NOMO-1 treated with dmso at 0.1 percent for 144 hours (cell line): ENCODE data around the gene XRRA1.
"Not testable (repeated sequence)": the region's sequence is repeated elsewhere in the genome, so short reads cannot be mapped to it uniquely, and the experiment has no call there.

Experiments
- DNase-seq: peaks from one replicate; lab custom pipeline; 2025; ENCODE audit not compliant: unreplicated experiment; lab: John Stamatoyannopoulos, UW

XRRA1 gene, protein sequence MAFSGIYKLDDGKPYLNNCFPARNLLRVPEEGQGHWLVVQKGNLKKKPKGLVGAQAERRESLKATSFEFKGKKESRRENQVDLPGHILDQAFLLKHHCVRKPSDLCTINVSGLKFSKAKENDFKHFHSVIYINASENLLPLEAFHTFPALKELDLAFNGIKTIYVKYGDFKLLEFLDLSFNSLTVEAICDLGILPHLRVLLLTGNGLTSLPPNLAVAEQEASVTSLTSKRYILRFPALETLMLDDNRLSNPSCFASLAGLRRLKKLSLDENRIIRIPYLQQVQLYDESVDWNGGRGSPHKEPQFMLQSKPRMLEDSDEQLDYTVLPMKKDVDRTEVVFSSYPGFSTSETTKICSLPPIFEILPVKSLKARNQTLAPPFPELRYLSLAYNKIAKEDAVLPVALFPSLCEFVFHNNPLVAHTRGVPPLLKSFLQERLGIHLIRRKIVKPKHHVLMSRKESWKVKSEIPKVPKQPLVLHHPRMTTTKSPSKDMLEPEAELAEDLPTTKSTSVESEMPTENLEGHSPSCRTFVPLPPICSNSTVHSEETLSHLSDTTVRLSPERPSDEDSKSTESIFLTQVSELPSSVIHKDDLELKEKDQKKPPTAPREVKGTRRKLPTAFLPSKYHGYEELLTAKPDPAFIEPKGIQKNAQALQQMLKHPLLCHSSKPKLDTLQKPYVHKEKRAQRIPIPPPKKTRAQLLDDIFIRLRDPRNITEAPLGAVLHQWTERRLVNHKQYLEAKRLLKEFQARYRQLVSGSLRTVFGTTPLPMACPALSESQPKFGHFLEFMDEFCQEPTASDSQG

DNA sequence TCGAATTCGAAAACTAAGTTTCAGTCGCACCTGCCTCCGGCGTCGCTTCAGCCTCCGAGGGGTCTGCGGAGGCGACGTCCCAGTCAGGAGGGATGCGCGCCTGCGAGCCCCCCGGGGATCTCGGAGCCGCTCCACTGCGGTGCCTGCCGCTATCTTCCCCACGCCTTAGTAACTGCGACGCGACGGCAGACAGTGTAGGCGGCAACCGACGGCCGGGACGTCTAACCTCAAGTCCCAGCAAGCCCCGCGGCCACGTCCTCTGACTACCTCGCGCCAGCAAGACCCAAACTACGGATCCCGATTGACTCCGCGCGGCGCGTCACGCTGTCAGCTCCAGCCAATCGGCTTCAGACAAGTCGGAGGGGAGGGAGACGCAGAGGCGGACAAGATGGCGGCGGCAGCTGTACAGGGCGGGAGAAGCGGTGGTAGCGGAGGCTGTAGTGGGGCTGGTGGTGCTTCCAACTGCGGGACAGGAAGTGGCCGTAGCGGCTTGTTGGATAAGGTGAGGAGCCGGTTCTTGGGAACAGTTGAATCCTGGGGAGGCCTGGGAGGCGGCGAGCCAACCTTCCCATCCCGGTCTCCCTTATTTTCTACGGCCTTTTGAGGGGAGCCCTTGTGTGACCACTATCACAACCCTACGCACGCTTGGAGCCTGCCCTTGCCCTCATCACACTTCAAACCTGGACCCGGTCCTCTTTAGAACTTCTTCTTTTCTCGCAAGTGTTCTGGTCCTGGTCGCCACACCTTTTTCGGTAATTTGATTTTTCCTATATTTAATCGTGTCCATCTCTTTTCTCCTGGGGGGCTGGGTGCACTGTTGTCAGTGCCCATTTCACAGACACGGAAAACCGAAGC lies at the start of gene XRRA1, which contains the start of gene SPCS2:
XRRA1 (minus strand) TSS at position 194 of the 855 bp plus-strand sequence. CDS start 8,213 bp downstream, outside the sequence.
SPCS2 (plus strand) TSS at position 369 of the 855 bp plus-strand sequence; CDS start at position 389, 20 bp downstream.
- peak; percentile 98 for DNase-seq

GRCh38 chr11:74992852-74993251 lies 44.0 kb upstream of the XRRA1 start:
- no peak for DNase-seq

GRCh38 chr11:74990941-74991340 lies 42.0 kb upstream of the XRRA1 start:
- no peak for DNase-seq

DNA sequence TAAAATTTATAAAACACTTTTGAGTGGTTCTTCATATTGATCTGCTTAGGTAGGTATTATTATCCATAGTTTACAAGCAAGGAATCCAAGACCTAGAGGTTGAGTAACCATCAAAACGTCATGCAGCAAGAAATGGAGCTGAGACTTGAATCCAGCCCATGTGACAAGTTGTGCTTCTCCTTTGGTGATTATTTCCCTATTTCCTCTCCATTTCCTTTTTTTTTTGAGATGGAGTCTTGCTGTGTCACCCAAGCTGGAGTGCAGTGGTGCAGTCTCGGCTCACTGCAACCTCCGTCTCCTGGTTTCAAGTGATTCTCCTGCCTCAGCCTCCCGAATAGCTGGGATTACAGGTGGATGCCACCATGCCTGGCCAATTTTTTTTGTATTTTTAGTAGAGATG lies 41.3 kb upstream of the XRRA1 start:
- peak; percentile 2 for DNase-seq

DNA sequence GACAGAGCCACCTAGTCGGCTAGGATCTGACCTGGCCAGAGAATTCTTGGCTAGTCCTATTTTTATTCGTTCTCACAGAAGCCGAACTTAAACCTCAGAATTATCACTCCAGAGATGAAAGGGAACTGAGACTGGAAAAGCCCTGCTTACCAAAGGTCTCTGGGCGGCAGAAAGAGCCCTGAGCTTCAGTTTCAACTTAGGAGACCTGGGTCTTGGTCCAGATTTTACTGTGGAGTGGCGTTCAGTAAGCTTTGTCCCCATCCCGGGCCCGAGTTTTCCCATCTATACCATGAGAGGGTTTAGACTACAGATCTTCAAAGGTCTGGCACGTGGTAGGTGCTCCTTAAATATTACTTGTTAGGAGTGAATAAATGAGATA lies 40.4 kb upstream of the XRRA1 start:
- DNase-seq, result no peak

DNA sequence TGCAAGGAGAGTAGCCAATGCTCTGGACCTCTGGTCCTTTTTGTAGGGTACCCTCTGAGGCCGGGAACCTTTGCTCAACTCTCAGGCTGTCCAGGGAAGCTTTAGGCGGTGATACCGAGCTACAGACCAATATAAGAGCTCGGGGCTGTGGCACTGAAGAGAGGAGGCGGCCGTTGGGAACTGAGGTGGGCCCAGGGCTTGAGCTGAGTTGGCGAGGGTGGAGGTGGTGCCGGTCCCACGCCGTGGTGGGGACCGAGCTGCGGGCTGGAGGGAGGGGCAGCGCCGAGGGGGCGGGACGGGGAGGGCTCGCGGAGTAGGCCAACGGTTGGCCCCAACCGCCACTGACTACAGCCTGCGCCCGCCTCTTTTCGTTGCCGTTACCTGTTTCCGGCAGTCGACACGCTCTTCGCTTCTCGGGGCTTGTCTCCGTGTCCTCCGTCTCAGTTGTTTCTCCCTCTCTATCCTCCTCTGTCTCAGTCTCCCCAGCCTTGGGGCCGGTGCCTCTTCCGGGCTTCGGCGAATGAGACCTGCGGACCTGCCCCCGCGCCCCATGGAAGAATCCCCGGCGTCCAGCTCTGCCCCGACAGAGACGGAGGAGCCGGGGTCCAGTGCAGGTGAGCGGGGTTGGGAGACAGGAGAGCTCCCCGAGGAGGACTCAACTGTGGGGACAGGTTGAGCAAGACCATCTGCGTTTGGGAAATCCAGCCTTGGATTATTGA lies 39.8 kb upstream of the XRRA1 start, which contains the start of gene NEU3:
NEU3 (plus strand) TSS at position 393 of the 719 bp plus-strand sequence; CDS start at position 521, 128 bp downstream.
- DNase-seq, result peak; percentile 85

DNA sequence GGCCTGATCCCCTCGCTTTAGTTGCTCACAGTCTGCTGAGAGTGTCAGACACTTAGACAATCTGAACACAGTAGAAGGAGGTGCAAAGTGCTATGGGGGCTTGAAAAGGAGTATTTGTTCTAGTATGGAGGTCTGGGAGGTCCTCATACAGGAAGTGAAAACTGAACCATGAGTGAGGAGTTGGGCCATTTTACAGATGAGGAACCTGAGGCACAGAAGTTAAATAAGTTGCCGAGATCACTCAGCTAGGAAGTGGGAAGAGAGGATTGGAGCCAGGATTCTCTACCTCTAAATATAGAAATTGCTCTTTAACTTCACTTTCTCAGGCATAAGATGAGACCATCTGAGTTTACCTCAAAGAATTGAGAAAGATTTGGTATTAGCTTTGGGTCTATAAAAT lies 35.8 kb upstream of the XRRA1 start:
- DNase-seq, result no peak

DNA sequence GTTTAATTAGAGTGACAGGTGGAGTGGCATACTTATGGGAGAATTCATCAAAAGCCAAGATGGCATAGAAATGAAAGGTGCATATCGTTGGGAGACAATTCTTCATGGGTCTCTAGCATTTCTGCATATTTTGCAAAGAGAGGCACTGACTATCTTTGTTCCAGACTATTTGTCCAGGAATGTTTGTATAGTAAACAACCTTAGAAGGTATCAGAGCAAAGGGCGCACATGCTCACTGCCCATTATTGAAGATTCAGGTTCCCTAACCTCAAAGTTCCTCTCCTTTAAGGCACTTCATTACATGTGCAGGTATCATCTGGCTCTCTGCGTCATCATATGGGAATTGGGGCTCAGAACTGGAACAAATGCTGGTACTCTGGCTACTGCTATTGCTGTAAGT lies 35.2 kb upstream of the XRRA1 start:
- no peak for DNase-seq

GRCh38 chr11:74981888-74982287 lies 33.0 kb upstream of the XRRA1 start:
- DNase-seq, result no peak

- peak; percentile 37 for DNase-seq
Observed at GRCh38 chr11:74980634-74981033, 31.7 kb upstream of the XRRA1 start.

- DNase-seq, result no peak
Observed at GRCh38 chr11:74978041-74978440, 29.1 kb upstream of the XRRA1 start.

DNA sequence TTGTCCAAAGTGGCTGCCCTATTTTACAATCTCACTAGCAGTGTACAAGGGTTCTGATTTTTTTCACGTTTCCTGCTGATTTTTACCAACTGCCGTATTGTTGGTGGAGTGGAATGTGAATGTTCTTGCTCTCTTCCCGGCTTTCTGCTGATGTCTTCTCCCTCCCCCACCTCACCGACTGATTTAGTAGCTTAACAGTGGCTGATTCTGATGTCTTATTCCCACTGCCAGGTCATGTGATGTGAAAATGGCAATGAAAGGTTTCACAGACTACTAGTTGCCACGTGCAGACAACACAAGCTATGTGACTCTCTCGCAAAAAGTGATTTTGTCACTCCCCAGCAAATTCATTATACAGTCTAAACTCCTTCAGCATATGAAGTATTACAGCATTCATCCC lies 22.5 kb upstream of the XRRA1 start:
- DNase-seq, result no peak

- DNase-seq, result no peak
Observed at GRCh38 chr11:74970852-74971395, 22.0 kb upstream of the XRRA1 start.

DNA sequence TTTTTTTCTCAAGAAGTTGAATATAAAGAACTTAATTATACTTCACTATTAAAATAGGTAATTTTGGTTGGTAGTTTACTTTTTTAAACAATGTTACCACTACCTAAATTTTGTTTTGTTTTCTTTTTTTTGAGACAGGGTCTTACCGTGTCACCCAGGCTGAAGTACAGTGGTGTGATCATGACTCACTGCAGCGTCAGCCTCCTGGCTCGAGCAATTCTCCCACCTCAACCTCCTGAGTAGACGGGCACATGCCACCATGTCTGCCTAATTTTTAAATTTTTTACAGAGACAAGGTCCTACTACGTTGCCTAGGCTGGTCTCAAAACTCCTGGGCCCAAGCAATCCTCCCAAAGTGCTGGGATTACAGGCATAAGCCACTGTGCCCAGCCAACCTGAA lies 17.8 kb upstream of the XRRA1 start:
- DNase-seq, result no peak

DNA sequence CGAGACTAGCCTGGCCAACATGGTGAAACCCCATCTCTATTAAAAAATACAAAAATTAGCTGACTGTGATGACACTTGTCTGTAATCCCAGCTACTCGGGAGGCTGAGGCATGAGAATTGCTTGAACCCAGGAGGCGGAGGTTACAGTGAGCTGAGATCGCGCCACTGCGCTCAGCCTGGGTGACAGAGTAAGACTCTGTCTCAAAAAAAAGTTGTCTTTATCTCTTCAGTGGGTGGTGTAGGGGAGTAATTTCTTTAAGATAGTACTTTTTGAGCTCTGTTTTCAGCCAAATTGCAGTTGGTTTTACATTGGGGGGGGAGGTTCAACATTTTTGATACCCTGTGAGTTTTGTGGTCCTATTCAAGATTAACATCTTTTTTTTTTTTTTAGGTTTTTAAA lies 11.2 kb upstream of the XRRA1 start:
- DNase-seq, result not testable (repeated sequence)

GRCh38 chr11:74957937-74958629 lies 9.2 kb upstream of the XRRA1 start:
- DNase-seq, result no peak

- no peak for DNase-seq
Observed at GRCh38 chr11:74956397-74957015, 7.6 kb upstream of the XRRA1 start.

GRCh38 chr11:74954199-74954598 lies 5.3 kb upstream of the XRRA1 start:
- no peak for DNase-seq

GRCh38 chr11:74953451-74953850 lies 4.6 kb upstream of the XRRA1 start:
- no peak for DNase-seq
